PFSK-1 (cell line): Measurements from ENCODE around the gene TREML1.

Experiments used
- FOXP2 ChIP-seq: optimal IDR thresholded peaks from 2 replicates; pipeline ENCODE3; 2011; ENCODE audit warnings: borderline replicate concordance, control low read depth, inconsistent platforms; ENCODE audit not compliant: insufficient read depth; ENCODE audit errors: extremely low read length, extremely low read depth
- POLR2AphosphoS5 ChIP-seq: IDR thresholded peaks from 2 replicates; pipeline ENCODE4 v1.6.1; 2012; ENCODE audit warnings: low read depth, mild to moderate bottlenecking, control low read depth, low read length, moderate library complexity
- REST ChIP-seq, 2 experiments: IDR thresholded peaks; 2 replicates each; pipeline versions ENCODE4 v1.6.1 to v1.8.0; 2011 to 2012; ENCODE audit warnings: low read depth in 2 of 2, low read length in 2 of 2, control low read depth in 1 of 2, inconsistent platforms in 1 of 2, mild to moderate bottlenecking in 1 of 2, moderate library complexity in 1 of 2; ENCODE audit not compliant: insufficient read depth in 1 of 2
- SIN3A ChIP-seq: IDR thresholded peaks from 2 replicates; pipeline ENCODE4 v1.6.1; 2012; ENCODE audit warnings: mild to moderate bottlenecking, low read length, moderate library complexity, borderline replicate concordance; ENCODE audit not compliant: insufficient read depth
- TAF1 ChIP-seq: IDR thresholded peaks from 2 replicates; pipeline ENCODE4 v1.6.1; 2012; ENCODE audit warnings: low read length, control low read depth, borderline replicate concordance; ENCODE audit not compliant: insufficient read depth

TREML1 gene

DNA sequence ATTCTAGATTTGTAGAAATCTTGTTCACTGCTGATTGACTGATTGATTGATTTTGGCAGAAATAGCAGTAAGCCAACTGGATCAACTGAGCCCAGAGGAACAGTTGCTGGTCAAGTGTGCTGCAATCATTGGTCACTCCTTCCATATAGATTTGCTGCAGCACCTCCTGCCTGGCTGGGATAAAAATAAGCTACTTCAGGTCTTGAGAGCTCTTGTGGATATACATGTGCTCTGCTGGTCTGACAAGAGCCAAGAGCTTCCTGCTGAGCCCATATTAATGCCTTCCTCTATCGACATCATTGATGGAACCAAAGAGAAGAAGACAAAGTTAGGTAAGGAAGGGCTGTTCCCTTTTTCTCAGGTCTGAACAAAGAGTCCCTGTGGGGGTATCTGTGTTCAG is 31.2 kb downstream of the TREML1 start:
- TF ChIP-seq REST (IDR thresholded peaks at IDR 0.05; ENCODE audit: insufficient read depth in 1 of 2, low read depth in 2 of 2, low read length in 2 of 2) (no peak), POLR2AphosphoS5 (no peak), TAF1 (no peak)

- no peak for TF ChIP-seq REST (IDR thresholded peaks at IDR 0.05; ENCODE audit: insufficient read depth in 1 of 2, low read depth in 2 of 2, low read length in 2 of 2)
Measured at GRCh38 chr6:41122373-41122772, 31.8 kb downstream of the TREML1 start.

GRCh38 chr6:41120058-41120457 is 34.1 kb downstream of the TREML1 start:
- no peak for TF ChIP-seq POLR2AphosphoS5
- TF ChIP-seq REST (IDR thresholded peaks at IDR 0.05; ENCODE audit: insufficient read depth in 1 of 2, low read depth in 2 of 2, low read length in 2 of 2) = no peak
- no peak for TF ChIP-seq FOXP2
- no peak for TF ChIP-seq SIN3A
- no peak for TF ChIP-seq TAF1

DNA sequence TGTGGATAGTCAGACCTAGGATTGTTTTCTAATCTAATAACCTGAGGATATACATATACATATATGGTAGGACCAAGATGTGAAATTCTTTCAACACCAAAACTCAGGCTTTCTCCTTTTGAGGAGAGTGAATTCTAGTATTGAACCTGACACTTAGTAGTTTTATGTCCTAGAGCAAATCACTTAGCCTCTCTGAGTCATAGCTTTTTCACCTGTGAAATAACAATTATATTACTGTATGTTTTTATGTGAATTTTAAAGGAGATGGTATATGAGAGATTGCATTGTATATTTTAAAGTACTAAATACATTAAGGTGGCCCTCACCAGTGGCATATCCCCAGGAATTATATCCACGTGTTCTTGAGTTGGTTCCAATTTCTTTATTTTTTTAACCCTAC is 34.6 kb downstream of the TREML1 start:
- no peak for TF ChIP-seq TAF1
- no peak for TF ChIP-seq REST (IDR thresholded peaks at IDR 0.05; ENCODE audit: insufficient read depth in 1 of 2, low read depth in 2 of 2, low read length in 2 of 2)
- TF ChIP-seq FOXP2 = no peak
- TF ChIP-seq POLR2AphosphoS5 = no peak
- TF ChIP-seq SIN3A = no peak

- TF ChIP-seq SIN3A = no peak
- TF ChIP-seq FOXP2 = no peak
- no peak for TF ChIP-seq POLR2AphosphoS5
- no peak for TF ChIP-seq TAF1
- TF ChIP-seq REST (IDR thresholded peaks at IDR 0.05; ENCODE audit: insufficient read depth in 1 of 2, low read depth in 2 of 2, low read length in 2 of 2) = no peak
Measured at GRCh38 chr6:41111017-41111416, 43.1 kb downstream of the TREML1 start.
